ENCODE data around the gene ABCA7.
"Not testable (repeated sequence)": the region's sequence is repeated elsewhere in the genome, so short reads cannot be mapped to it uniquely, and the experiment has no call there.

Gene ABCA7

GRCh38 chr19:1105873-1106840 lies 66.2 kb downstream of the ABCA7 start:
- no peak for DNase-seq (ENCODE audit: low spot score)

DNA sequence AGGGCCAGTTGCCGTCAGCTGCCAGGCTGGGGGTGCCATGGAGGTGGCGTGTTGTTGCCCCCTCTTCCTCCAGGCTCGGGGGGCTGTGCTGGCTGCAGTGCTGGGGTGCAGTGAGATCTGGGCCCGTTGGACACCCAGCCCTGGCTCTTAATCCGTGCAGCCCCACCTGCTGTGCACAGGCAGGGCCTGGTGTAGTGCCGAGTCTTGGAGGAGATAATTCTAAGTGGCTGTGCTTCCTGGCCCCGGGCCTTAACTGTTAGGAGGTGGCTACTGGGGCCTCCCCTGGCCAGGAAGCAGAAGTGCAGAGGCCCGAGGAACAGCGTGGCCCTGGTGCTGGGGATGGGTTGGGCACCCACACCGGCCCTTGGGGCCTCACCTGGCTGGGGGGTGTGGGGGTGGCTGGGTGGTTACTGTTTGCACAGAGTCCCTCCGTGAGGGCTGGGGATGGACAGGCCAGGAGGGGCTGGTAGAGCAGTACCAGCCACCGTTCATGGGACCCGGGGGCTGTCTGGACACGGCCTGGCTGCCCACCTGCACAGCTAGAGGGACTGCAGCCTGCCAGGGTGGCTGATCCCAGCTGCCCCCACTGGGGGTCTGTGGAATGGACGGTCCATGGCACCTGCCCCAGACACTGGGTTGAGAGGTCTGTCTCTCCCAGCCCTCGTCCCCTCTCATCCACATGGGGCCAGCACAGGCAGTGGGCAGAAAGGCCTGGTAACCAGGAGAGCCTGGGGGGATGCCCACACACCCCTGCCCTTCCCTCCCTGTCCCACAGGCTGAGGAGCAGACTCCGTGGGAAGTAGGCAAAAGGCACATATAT lies 67.1 kb downstream of the ABCA7 start:
- no peak for DNase-seq (ENCODE audit: low spot score)

DNA sequence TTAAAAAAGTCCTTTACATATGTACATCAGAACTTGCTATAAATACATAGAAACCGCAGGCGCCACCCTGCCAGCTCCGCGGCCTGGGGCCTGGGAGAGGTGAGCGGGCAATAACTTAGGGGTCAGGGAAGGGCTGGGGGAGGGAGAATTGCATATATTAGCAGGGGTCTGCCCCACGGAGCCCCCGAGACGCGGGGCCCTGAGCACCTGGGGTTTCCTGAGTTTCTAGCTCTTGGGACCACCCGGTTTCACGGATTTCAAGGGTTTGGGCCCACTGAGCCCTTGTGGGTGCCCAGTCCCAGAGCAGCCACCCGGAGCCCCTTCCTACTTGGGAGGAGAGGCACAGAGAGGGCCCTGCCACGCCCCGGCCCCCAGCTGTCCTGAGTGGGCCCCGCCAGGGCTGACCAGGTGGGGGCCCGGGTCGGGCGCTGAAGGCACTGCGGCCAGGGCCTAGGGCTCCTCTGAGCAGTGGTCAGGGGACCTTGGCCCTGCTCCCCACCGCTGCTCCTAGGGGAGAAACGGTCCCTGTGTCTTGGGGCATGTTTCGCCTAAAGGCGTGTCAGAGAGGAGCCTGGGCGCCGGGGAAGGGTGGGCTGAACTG lies 67.9 kb downstream of the ABCA7 start:
- DNase-seq (ENCODE audit: low spot score), result no peak

DNA sequence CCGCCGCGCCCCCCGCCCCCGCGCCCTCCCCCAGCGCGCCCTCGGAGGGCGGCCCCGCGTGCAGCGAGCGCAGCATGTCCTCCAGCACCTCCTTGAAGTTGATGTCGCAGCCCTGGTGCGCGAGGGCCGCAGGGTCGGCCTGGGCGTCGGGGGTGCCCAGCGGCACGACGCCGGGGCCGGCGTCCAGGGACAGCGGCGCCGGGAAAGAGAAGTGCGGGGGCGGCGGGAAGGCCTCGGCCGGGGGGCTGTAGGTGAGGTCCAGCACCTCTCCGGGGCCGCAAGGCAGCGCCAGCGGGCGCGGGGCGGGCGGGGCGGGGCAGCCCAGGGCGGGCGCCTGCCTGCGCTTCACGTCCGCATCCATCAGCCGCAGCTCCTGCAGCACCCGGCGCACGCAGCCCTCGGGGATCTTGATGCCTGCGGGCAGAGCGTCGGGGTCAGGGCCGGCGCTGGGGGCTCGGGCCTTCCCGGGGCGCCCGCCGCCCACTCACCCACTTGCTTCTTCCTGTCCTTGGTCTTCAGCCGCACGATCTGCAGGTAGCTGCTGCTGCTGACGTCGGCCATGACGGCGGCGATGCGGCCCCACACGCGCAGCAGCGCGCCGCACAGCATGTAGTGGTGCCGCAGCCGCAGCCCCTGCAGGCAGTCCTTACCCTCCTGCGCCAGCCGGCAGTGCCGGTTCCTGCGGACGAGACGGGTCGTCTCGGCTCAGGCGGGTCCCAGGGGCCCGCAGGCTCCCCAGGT lies 68.6 kb downstream of the ABCA7 start:
- no peak for DNase-seq (ENCODE audit: low spot score)

DNA sequence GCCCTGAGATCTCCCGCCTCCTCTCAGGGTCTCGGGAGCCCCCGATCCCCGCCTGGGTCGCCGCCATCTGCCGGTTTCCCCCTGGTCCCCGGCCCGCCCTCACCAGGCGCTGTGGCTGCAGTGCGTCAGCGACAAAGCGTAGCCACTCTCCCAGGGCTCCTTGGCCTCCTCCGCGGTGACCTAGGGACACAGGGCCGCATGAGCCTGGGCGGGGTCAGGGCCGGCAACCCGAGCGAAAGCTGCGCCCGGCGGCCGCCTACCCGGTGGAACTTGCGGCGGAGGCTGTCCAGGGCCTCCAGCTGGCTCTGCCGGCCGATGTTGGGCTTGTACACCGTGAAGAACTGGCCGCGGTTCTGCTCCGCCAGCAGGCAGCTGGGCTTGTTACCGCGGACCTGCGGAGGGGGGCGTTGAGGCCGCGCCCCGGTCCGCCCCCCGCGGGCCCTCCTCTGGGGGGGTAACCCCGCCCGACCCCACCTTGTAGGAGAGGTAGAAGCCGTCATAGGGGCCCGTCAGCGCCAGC lies 69.2 kb downstream of the ABCA7 start:
- no peak for DNase-seq (ENCODE audit: low spot score)

DNA sequence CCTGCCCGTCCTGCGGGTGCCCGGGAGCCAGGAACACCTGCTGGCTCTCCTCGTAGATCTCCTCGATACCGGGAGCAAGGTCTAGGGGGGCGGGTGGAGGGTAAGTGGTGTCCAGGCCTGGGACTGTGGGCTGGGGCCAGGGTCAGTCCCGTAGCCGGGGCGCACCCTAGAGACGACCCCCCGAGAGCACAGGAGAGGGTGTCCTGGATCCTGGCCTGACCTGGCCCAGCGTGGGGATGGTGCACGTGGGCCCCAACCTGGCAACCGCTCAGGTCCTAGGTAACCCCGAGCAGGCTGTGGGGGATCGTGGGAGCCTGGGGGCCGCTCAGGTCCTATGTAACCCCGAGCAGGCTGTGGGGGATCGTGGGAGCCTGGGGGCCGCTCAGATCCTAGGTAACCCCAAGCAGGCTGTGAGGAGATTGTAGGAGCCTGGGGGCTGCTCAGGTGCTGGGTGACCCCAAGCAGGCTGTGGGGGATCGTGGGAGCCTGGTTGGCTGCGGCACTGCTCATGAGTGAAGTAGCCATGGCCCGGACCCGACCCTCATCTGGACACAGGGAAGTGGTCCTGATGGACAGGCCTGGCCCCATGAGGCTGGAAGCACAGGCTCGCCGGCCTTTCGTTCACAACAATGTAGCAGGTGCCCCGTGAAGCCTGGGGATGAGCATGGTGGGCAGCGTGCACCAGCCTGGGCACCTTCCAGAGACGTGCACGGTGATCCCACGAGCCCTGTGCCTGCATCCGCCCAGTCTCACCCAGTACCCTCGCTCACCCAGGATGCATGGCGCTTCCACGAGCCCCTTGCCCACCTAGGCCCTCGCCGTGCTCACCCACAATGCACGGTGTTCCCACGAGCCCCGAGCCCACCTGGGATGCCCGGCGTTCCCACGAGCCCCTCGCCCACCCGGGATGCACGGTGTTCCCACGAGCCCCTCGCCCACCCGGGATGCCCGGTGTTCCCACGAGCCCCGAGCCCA lies 70.1 kb downstream of the ABCA7 start:
- no peak for DNase-seq (ENCODE audit: low spot score)

- DNase-seq (ENCODE audit: low spot score), result no peak
Observed at GRCh38 chr19:1110809-1111640, 71.1 kb downstream of the ABCA7 start.

- DNase-seq (ENCODE audit: low spot score), result no peak
Observed at GRCh38 chr19:1111641-1112267, 71.8 kb downstream of the ABCA7 start.

DNA sequence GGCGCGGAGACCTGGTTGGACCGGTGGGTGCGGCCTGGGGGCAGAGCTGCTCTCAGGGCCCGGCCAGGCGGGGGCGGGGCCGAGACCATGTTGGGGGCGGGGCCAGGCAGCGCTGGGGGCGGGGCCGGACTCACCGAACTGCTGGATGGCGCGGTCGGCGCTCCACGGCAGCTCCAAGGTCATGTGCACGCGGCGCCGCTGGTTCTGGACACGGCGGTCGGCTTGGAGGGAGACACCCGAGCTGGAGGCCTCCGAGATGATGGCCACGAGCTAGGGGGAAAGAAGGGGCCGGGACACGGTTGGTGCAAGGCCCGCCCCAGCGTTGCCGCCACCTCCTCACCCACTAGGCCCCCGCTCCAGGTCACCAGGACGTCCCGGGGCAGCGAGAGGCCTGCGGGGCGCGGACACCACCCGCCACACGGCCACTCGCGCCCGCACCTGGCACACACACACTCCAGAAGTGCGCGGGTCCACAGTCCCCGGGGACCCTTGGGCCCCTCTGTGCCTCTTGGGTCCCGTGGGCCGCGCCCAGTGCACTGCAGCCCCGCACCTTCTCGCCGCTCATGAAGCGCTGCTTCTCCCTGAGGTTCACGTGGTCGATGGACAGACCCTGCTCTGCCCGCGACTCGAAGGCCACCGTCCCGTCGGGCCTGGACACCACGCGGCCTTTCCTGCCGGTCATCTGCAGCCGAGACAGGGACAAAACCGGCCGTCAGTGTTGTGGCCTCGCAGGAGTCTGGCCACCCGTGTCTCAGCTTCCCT lies 72.5 kb downstream of the ABCA7 start:
- DNase-seq (ENCODE audit: low spot score), result no peak

DNA sequence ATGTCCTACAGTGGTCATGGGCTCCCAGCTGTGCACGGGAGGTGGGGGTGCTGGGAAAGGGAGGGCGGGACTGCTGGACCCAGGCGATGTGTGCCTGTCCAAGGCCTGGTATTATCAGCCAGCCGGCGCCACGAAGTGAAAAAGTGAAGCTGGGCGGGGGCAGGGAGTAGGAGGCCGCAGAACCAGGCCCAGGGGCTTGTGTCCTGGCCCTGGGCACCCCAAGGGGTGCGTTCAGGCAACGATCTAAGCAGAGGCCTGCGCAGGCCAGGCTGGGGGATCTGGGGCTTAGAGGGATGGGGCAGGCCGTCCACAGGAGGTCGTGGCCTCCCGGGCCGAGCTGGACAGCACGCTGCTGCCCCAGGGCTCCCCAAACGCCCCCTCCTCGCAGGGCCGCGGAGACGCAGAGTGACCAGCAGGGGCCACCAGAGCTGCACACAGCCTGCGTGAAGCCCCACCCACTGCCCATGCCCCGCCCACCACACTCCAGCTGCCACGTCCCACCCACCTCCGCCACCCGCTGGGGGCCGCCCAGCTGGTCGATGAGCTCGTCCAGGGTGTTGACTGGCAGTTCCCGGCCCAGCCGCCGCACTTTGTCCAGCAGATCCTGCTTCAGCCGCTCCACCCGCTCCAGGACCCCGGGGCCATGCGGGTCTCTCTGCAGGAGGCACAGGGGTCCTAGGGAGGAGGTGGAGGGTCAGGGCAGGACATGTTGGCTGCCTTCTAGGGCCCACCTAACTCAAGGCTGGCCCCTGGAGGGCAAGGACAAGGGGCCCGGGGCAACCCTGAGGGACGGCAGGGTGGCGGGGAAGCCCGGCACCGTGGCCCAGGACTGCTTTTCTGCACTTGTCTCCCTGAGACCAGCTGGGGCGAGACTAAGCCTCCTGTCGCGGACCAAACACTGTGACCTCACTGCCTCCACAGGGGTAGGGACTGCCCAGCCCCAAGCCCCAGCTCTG lies 73.4 kb downstream of the ABCA7 start:
- DNase-seq (ENCODE audit: low spot score), result peak; percentile 77

- no peak for DNase-seq (ENCODE audit: low spot score)
Observed at GRCh38 chr19:1113986-1114483, 74.1 kb downstream of the ABCA7 start.

- not testable (repeated sequence) for DNase-seq (ENCODE audit: low spot score)
Observed at GRCh38 chr19:1114728-1115127, 74.8 kb downstream of the ABCA7 start.

Data from COLO829 (cell line).